Kidney (tissue), 14 donors: Measurements from ENCODE around the gene SLC5A6. TPM values are rescaled to one million over a fixed set of nuclear protein-coding genes. Genes with fewer than 3 reads are reported as not detected.
A peak's percentile ranks its signal among the peaks of the same experiment; 100 is the strongest.

Experiments
- DNase-seq, 5 donors: peaks; one replicate each; pipeline ENCODE4 v3.0.0-alpha.2; 2013 to 2020
- FAIRE-seq: peaks from 2 replicates; lab custom pipeline; 2012; peaks lifted over from hg19 to GRCh38; lab: Jason Lieb, UNC
- H3K27ac ChIP-seq, 2 donors: one replicate each; pipeline ENCODE4 v1.7.0; 2013; ENCODE audit warnings: low read depth in 2 of 2, low read length in 2 of 2, inconsistent platforms in 1 of 2
- H3K27me3 ChIP-seq: one replicate; pipeline ENCODE4 v1.7.1; 2013; ENCODE audit warnings: low read length, inconsistent platforms; ENCODE audit not compliant: control insufficient read depth, insufficient read depth
- H3K36me3 ChIP-seq, 3 donors: one replicate each; pipeline versions ENCODE4 v1.7.0 to v1.7.1; 2013; ENCODE audit warnings: low read length in 3 of 3, control low read depth in 1 of 3, inconsistent platforms in 1 of 3; ENCODE audit not compliant: insufficient read depth in 3 of 3, control insufficient read depth in 2 of 3
- H3K4me1 ChIP-seq, 3 donors: one replicate each; pipeline versions ENCODE4 v1.7.0 to v1.7.1; 2013; ENCODE audit warnings: low read length in 3 of 3, inconsistent platforms in 1 of 3, low read depth in 1 of 3; ENCODE audit not compliant: control insufficient read depth in 2 of 3, insufficient read depth in 2 of 3
- H3K4me3 ChIP-seq, 3 donors: one replicate each; pipeline versions ENCODE4 v1.7.0 to v1.8.1; 2013; ENCODE audit warnings: low read length in 3 of 3, control low read depth in 1 of 3, inconsistent platforms in 1 of 3
- H3K9ac ChIP-seq, 3 donors: one replicate each; pipeline versions ENCODE4 v1.7.0 to v1.7.1; 2013; ENCODE audit warnings: low read length in 3 of 3, control low read depth in 1 of 3, inconsistent platforms in 1 of 3
- H3K9me3 ChIP-seq, 3 donors: one replicate each; pipeline versions ENCODE4 v1.7.0 to v1.7.1; 2013; ENCODE audit warnings: low read length in 3 of 3, control low read depth in 1 of 3, inconsistent platforms in 1 of 3; ENCODE audit not compliant: control insufficient read depth in 2 of 3, insufficient read depth in 1 of 3
- CTCF ChIP-seq: IDR thresholded peaks from 3 replicates; pipeline ENCODE4 v1.5.1; 2012; ENCODE audit warnings: mild to moderate bottlenecking, moderate library complexity, borderline replicate concordance; ENCODE audit not compliant: insufficient read depth; ENCODE audit errors: extremely low read depth
- intact Hi-C: fragments of 100-400 bp; cut with DNase I; formaldehyde crosslinking; loops from one replicate; pipeline ENCODE4 v1.11.1; 2022
- polyA plus RNA-seq: library from polyadenylated mRNA; stranded (reverse); fragments of 350-450 nt; fragmentation: Illumina TruSeq; extraction: RNeasy Lipid Tissue Mini Kit (QIAGEN cat#74804); gene quantifications from one replicate; pipeline ENCODE4 v1.2.3, GENCODE V29; 2014; ENCODE audit warnings: low read depth, low replicate concordance; ENCODE audit not compliant: insufficient read depth
- total RNA-seq: library from RNA; stranded (reverse); fragmentation: NEBNext Ultra II Directional; extraction: Animal tissue kit (Norgen Biotek cat#: 25700); gene quantifications from one replicate; pipeline ENCODE4 v1.2.1, GENCODE V29; 2021
- donor health status: control.
- donor health status: control.
- donor health status: control.
- donor health status: control.
- donor health status: control.
- donor health status: DM: yes; HTN: yes; CAD: no.
- donor health status: Normal renal cell carcinoma (clear cell type).

The SLC5A6 gene
- total and polyA plus RNA-seq, 2 donors from 2014 or later: 10.8 to 27.8 TPM

- DNase-seq (peak in 2 of 5 donors; percentile 52 to 83), FAIRE-seq (no peak)
- Histone ChIP-seq H3K27ac (peak overlapping the region; percentile 97 to 98), H3K36me3 (peaks cover 0 to 11% (median 0%) of the 10 kb centered on the region in 3 donors), H3K9me3 (no peaks in the 10 kb centered on the region), H3K9ac (peak overlapping the region; percentile 57 to 97 (median 94)), H3K4me3 (peak overlapping the region; percentile 73 to 92 (median 84)), H3K27me3 (no peaks in the 10 kb centered on the region), H3K4me1 (peaks cover 5 to 9% (median 5%) of the 10 kb centered on the region in 3 donors)
- intact Hi-C loops: no loop called here
- no peak for TF ChIP-seq CTCF
These were observed 781 bp upstream of the SLC5A6 start for GRCh38 chr2:27212626-27213471.

- TF ChIP-seq CTCF: no peak
- H3K4me1 ChIP-seq: peaks cover 5% of the 10 kb centered on the region in 3 donors
- intact Hi-C loops: no loop called here
- H3K36me3 ChIP-seq: peaks cover 0 to 19% (median 8%) of the 10 kb centered on the region in 3 donors
- H3K4me3 ChIP-seq: peak overlapping the region; percentile 85 to 92 (median 87)
- FAIRE-seq (no peak), DNase-seq (peak in 1 of 5 donors; percentile 14)
- peak overlapping the region; percentile 67 to 84 (median 72) for H3K9ac ChIP-seq
- H3K27ac ChIP-seq: peak overlapping the region in 1 of 2 donors; percentile 28
- no peaks in the 10 kb centered on the region for H3K9me3 ChIP-seq
- H3K27me3 ChIP-seq: no peaks in the 10 kb centered on the region
These were observed 676 bp downstream of the SLC5A6 start for GRCh38 chr2:27211241-27211942.

GRCh38 chr2:27209621-27210401 is 2.3 kb downstream of the SLC5A6 start:
- Histone ChIP-seq H3K27me3 (no peaks in the 10 kb centered on the region), H3K9ac (no peak overlapping the region), H3K4me3 (no peak overlapping the region), H3K36me3 (peaks cover 0 to 21% (median 8%) of the 10 kb centered on the region in 3 donors), H3K27ac (no peak overlapping the region), H3K9me3 (no peaks in the 10 kb centered on the region), H3K4me1 (peaks cover 5% of the 10 kb centered on the region in 3 donors)
- FAIRE-seq (no peak), DNase-seq (no peak)
- intact Hi-C loops: no loop called here
- TF ChIP-seq CTCF: no peak
